Upper lobe of left lung (tissue), 4 donors: ENCODE results near the gene DLG2.

ENCODE experiments used
- CTCF ChIP-seq, 6 experiments: fragments of 450-650 bp in 4 of 6; fragments of 200-600 bp in 2 of 6; sonication (generic) in 2 of 6; IDR thresholded peaks; one replicate each; pipeline ENCODE4 v1.5.1; 2016 to 2019; ENCODE audit warnings: antibody characterized with exemption in 6 of 6
- POLR2A ChIP-seq, 4 donors: fragments of 450-650 bp; IDR thresholded peaks; one replicate each; pipeline ENCODE4 v1.5.1; 2016 to 2017; ENCODE audit warnings: antibody characterized with exemption in 4 of 4, mild to moderate bottlenecking in 2 of 4

- no peak for TF ChIP-seq CTCF (IDR thresholded peaks at IDR 0.05)
- TF ChIP-seq POLR2A (IDR thresholded peaks at IDR 0.05), result no peak
Measured at GRCh38 chr11:83948200-83948599, 1678.9 kb downstream of the DLG2 start.
